Activated naive CD4-positive, alpha-beta T cell treated with anti-CD3 and anti-CD28 coated beads for 36 hours (primary cell): ENCODE measurements around the gene ZNF394. TPM values are rescaled to one million over a fixed set of nuclear protein-coding genes. Genes with fewer than 3 reads are reported as not detected.
"Not testable (repeated sequence)": the region's sequence is repeated elsewhere in the genome, so short reads cannot be mapped to it uniquely, and the experiment has no call there.

Source experiments
- CTCF ChIA-PET: fragments of 350-600 bp; sonication (Branson Sonifier 250); formaldehyde crosslinking; loops from one replicate; lab custom pipeline; 2021; ENCODE audit warnings: antibody characterized with exemption; lab: Charles Lee
- DNase-seq: peaks from one replicate; pipeline ENCODE4 v3.0.0-alpha.2; 2020
- H3K27ac Mint-ChIP-seq: one replicate; pipeline ENCODE4 v1.8.0; 2021; ENCODE audit warnings: mild to moderate bottlenecking, mixed read lengths
- H3K27me3 Mint-ChIP-seq: one replicate; pipeline ENCODE4 v1.8.0; 2021; ENCODE audit warnings: low read depth, mixed read lengths
- H3K36me3 Mint-ChIP-seq: one replicate; pipeline ENCODE4 v1.8.0; 2021; ENCODE audit warnings: low read depth, mixed read lengths
- H3K4me1 Mint-ChIP-seq: one replicate; pipeline ENCODE4 v1.8.0; 2021; ENCODE audit warnings: low read depth, mixed read lengths
- H3K4me3 Mint-ChIP-seq: one replicate; pipeline ENCODE4 v1.8.0; 2021; ENCODE audit warnings: mild to moderate bottlenecking, moderate library complexity, mixed read lengths
- H3K9me3 Mint-ChIP-seq: one replicate; pipeline ENCODE4 v1.8.0; 2021; ENCODE audit warnings: mixed read lengths
- intact Hi-C: fragments of 100-400 bp; cut with micrococcal nuclease; formaldehyde crosslinking; loops from one replicate; pipeline ENCODE4 v1.15.1; 2023
- total RNA-seq, 2 experiments: library from RNA; stranded (reverse); gene quantifications; one replicate each; pipeline ENCODE4 v1.2.3, GENCODE V29; 2021

Gene ZNF394
- total RNA-seq, 2 experiments from 2014 or later: 26.5 to 26.6 TPM

DNA sequence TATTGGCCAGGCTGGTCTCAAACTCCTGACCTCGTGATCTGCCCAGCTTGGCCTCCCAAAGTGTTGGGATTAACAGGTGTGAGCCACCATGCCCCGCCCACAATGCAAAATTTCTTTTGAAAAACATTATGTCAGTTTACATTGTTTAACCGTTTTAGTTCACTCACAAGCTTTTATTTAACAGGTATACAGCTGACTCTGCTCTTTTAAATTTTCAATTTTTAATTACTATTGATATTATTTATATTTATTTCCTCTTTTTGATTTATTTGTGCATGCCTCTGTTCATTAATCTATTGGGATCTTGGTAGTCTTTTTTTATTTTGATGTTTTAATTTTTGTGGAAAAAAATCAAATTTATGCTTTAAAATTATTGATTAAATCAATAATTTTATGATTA is 21.3 kb upstream of the ZNF394 start:
- intact Hi-C loops: loop anchor here (10.0 kb wide), 1 partner anchor 473 kb away; no protein-coding TSS in a partner anchor
- Mint-ChIP-seq H3K9me3 (no peaks in the 10 kb centered on the region), H3K27me3 (no peaks in the 10 kb centered on the region), H3K27ac (no peak overlapping the region), H3K36me3 (peaks cover 13% of the 10 kb centered on the region), H3K4me1 (no peaks in the 10 kb centered on the region), H3K4me3 (no peak overlapping the region)
- no peak for DNase-seq
- CTCF ChIA-PET: interaction anchor here (0.7 to 1.6 kb wide), 2 partner anchors 11 to 422 kb away, joined by 3 read pairs; no protein-coding TSS in a partner anchor

DNA sequence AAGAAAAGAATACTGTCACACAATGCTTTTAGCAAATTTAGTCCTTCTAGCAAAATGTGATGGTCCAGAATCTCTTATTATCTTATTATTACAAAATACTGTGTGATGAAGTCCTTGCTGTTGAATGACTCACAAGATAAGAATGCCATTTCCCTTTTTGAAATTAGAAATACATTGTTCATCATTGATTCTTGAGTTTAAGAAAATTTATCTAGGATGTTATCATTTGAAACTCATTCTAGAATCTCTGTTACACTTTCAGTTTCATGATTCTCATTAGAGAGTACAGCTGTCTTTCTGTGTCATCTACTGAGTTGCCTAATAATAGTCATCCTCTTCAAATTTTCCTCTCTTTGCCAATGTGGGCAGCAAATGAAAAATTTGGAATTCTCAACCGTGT is 14.0 kb upstream of the ZNF394 start:
- no peaks in the 10 kb centered on the region for H3K9me3 Mint-ChIP-seq
- peaks cover 15% of the 10 kb centered on the region for H3K36me3 Mint-ChIP-seq
- intact Hi-C loops: no loop called here
- peaks cover 10% of the 10 kb centered on the region for H3K4me1 Mint-ChIP-seq
- CTCF ChIA-PET: interaction anchor here (1.1 kb wide), 1 partner anchor 11 kb away, joined by 5 read pairs; no protein-coding TSS in a partner anchor
- H3K4me3 Mint-ChIP-seq: no peak overlapping the region
- no peaks in the 10 kb centered on the region for H3K27me3 Mint-ChIP-seq
- no peak overlapping the region for H3K27ac Mint-ChIP-seq
- no peak for DNase-seq

DNA sequence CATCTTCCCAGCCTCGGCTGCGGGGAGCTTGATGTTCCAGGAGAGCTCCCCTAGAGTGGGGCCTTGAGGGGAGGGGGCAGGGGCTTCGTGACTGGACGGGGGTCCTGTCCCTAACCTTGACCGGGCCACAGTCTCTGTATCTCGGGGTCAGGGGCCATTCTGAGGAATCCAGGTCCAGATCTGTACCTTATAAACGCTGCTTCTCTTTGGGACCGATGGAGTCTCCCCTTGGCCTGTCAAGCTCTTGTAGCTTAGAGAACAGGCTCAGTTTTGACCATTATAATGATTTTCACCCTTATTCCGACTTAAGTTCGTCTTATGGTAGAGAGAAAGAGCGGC is 5.2 kb upstream of the ZNF394 start:
- Mint-ChIP-seq H3K4me1 (peaks cover 26% of the 10 kb centered on the region), H3K27ac (peak overlapping the region; percentile 98), H3K36me3 (peaks cover 6% of the 10 kb centered on the region), H3K4me3 (peak overlapping the region; percentile 87), H3K27me3 (no peaks in the 10 kb centered on the region), H3K9me3 (no peaks in the 10 kb centered on the region)
- CTCF ChIA-PET: interaction anchor here (1.2 to 2.6 kb wide), 2 partner anchors 52 to 414 kb away, joined by 3 to 5 read pairs; partner anchors contain the start of genes TRIM4 and ZNF655
- no peak for DNase-seq
- intact Hi-C loops: loop anchor here (1.0 to 2.0 kb wide), 4 partner anchors 47 to 414 kb away; partner anchors contain the start of genes BUD31, CPSF4, FAM200A and PDAP1

DNA sequence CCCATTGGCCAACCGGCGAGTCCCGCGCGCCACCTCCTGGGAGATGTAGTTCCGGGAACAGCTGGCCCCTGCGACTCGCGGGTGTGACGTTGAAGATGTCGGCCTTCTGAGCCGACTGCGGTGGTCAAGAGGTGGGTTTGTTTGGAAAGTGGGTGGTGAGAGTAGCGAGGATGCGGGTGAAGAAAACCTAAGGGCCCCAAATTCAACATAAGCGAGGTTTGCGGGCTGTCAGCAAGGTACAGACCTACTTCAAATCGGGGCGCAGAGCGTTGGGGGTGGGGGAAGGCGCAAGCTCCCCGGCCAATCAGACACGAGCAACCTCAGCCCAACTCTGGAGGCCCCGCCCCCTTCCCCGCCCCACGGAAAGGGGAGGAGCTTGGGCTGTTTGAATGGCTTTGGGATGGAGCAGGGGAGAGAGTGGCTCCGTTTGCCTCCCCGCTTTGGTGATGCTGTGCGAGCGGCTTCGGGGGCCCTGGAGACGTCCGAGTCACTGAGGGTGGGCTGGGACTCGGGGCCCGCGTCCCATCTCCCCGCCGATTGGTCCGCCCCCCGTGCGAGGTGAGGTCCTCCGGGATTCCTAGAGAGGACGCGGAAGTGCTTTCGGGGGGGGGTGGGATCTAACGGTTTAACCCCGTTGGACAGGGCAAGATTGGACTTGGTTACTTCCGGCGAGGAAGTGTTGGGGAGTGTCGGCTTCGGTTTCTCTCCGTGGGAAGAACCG is 4.7 kb upstream of the ZNF394 start, which contains the start of gene ZKSCAN5:
Gene ZKSCAN5 (plus strand): TSS at position 60 of the 721 bp plus-strand sequence. CDS start 1,383 bp downstream, outside the sequence.
- no peaks in the 10 kb centered on the region for H3K27me3 Mint-ChIP-seq
- CTCF ChIA-PET: interaction anchor here (0.9 to 2.6 kb wide), 3 partner anchors 21 to 191 kb away, joined by 3 to 5 read pairs (median 3); partner anchors contain the start of gene ZNF655
- H3K36me3 Mint-ChIP-seq: peaks cover 10% of the 10 kb centered on the region
- intact Hi-C loops: loop anchor here (1.0 to 5.0 kb wide), 8 partner anchors 32 to 518 kb away; partner anchors contain the start of genes BUD31, CPSF4, FAM200A and PDAP1
- H3K27ac Mint-ChIP-seq: peak within 1 kb of the TSS; percentile 98
- H3K9me3 Mint-ChIP-seq: no peaks in the 10 kb centered on the region
- peak within 1 kb of the TSS; percentile 87 for H3K4me3 Mint-ChIP-seq
- DNase-seq: peak; percentile 98
- H3K4me1 Mint-ChIP-seq: peaks cover 25% of the 10 kb centered on the region

DNA sequence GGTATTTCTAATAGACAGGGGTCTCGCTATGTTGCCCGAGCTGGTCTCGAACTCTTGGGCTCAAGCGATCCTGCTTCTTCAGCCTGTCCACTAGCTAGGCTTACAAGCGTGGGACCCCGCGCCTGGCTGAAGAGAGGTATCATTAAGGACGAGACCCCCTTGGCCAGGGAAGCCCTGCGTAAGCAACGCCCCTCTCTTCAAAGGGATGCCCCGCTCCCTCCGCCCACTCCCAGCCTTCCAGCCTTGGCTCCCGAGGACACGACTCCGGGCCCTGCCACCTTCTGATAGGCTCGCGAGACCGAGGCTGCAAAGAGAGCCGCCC is 4.2 kb upstream of the ZNF394 start:
- DNase-seq: no peak

DNA sequence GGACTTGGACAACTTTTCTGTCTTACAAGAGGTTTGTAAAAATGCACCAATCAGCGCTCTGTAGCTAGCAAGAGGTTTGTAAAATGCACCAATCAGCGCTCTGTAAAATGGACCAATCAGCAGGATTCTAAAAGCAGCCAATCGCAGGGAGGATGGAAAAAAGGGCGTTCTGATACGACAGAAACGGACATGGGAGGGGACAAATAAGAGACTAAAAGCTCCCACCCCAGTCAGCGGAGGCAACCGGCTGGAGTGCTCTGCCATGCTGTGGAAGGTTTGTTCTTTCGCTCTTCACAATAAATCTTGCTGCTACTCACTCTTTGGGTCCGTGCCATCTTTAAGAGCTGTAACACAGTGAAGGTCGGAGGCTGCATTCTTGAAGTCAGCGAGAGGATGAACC is 1.2 kb upstream of the ZNF394 start:
- H3K4me3 Mint-ChIP-seq: peak overlapping the region; percentile 99
- CTCF ChIA-PET: interaction anchor here (0.5 to 1.0 kb wide), 3 partner anchors 10 to 434 kb away, joined by 3 to 6 read pairs (median 3); no protein-coding TSS in a partner anchor
- H3K4me1 Mint-ChIP-seq: peaks cover 30% of the 10 kb centered on the region
- DNase-seq, H3K27me3 Mint-ChIP-seq, H3K9me3 Mint-ChIP-seq: not testable (repeated sequence)
- intact Hi-C loops: loop anchor here (5.0 kb wide), 1 partner anchor 521 kb away; no protein-coding TSS in a partner anchor
- H3K36me3 Mint-ChIP-seq: peaks cover 25% of the 10 kb centered on the region
- peak overlapping the region; percentile 99 for H3K27ac Mint-ChIP-seq

More for the DNA sequence above, 4.2 kb upstream of the ZNF394 start:
- H3K4me3 Mint-ChIP-seq: peak overlapping the region; percentile 87
- peak overlapping the region; percentile 98 for H3K27ac Mint-ChIP-seq
- H3K27me3 Mint-ChIP-seq: no peaks in the 10 kb centered on the region
- H3K9me3 Mint-ChIP-seq: no peaks in the 10 kb centered on the region
- H3K4me1 Mint-ChIP-seq: peaks cover 24% of the 10 kb centered on the region
- intact Hi-C loops: loop anchor here (1.0 to 5.0 kb wide), 7 partner anchors 32 to 518 kb away; partner anchors contain the start of genes BUD31, CPSF4, PDAP1 and PTCD1
- CTCF ChIA-PET: interaction anchor here (0.9 to 2.6 kb wide), 4 partner anchors 22 to 191 kb away, joined by 3 to 5 read pairs (median 3); partner anchors contain the start of gene ZNF655
- peaks cover 12% of the 10 kb centered on the region for H3K36me3 Mint-ChIP-seq

DNA sequence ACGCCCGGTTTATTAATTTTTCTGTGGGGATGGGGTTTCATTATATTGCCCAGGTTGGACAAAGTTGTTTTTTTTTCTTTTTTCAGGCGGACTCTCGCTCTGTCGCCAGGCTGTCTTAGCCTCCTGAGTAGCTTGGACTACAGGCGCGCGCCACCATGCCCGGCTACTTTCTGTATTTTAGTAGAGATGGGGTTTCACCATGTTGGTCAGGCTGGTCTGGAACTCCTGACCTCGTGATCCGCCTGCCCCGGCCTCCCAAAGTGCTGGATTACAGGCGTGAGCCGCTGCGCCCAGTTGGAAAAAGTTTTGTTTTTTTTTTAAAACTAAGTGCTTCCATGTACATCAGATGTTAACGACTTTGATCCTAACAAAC is 542 bp upstream of the ZNF394 start:
- Mint-ChIP-seq H3K27me3 (no peaks in the 10 kb centered on the region), H3K4me3 (peak overlapping the region; percentile 99), H3K4me1 (peaks cover 26% of the 10 kb centered on the region), H3K36me3 (peaks cover 29% of the 10 kb centered on the region), H3K9me3 (no peaks in the 10 kb centered on the region), H3K27ac (peak overlapping the region; percentile 99)
- intact Hi-C loops: loop anchor here (1.0 to 5.0 kb wide), 3 partner anchors 52 to 522 kb away; partner anchors contain the start of genes FAM200A and ZSCAN25
- no peak for DNase-seq
- CTCF ChIA-PET: interaction anchor here (0.5 to 0.8 kb wide), 2 partner anchors 15 to 435 kb away, joined by 3 to 6 read pairs; no protein-coding TSS in a partner anchor

DNA sequence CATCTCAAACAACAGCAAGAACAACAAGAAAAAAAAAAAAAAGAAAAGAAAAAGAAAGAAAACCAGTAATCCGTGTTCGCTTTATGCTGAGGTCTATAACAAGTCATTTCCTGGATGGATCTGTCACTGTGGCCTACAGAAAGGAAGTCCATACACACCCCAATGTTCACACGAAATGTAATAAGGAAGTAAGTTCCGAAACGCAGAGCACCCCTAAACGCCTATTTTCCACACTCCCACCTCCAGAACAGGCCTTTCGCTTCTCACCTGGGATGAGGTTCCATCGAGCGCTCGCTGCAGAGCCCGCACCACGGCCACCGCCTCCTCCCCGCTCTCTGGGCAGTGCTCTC is 735 bp downstream of the ZNF394 start:
- CTCF ChIA-PET: no interaction called here

DNA sequence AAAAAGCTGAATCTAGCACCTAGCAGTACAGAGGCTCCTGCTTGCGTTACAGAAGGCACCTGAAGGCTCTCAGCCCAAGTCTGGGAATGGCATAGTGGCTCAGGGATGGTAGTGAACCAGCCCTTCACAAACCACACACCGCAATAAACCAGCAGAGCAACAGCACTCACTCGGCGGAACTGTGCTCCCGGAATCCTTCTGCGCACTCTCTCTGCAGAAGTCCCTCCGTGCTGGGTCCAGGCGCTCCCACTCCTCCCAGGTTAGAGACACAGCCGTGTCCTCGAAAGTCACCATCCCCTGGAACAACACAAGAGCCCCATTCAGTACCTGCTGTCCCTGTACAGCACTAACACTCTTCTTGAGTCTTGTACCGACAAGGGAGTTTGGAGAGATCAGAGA is 1.5 kb downstream of the ZNF394 start:
- Mint-ChIP-seq H3K36me3 (peaks cover 49% of the 10 kb centered on the region), H3K4me1 (peaks cover 23% of the 10 kb centered on the region), H3K27me3 (no peaks in the 10 kb centered on the region), H3K27ac (peak overlapping the region; percentile 99), H3K4me3 (peak overlapping the region; percentile 99), H3K9me3 (peaks cover 10% of the 10 kb centered on the region)
- CTCF ChIA-PET: interaction anchor here (0.6 kb wide), 1 partner anchor 28 kb away, joined by 4 read pairs; no protein-coding TSS in a partner anchor
- intact Hi-C loops: no loop called here
- DNase-seq: no peak

More for the DNA sequence above, 735 bp downstream of the ZNF394 start:
- H3K4me1 Mint-ChIP-seq: peaks cover 23% of the 10 kb centered on the region
- DNase-seq: no peak
- H3K36me3 Mint-ChIP-seq: peaks cover 41% of the 10 kb centered on the region
- peak overlapping the region; percentile 99 for H3K4me3 Mint-ChIP-seq
- peak overlapping the region; percentile 99 for H3K27ac Mint-ChIP-seq
- intact Hi-C loops: loop anchor here (1.0 kb wide), 1 partner anchor 27 kb away; the partner anchor contains the start of gene ZNF789
- no peaks in the 10 kb centered on the region for H3K27me3 Mint-ChIP-seq
- peaks cover 2% of the 10 kb centered on the region for H3K9me3 Mint-ChIP-seq

DNA sequence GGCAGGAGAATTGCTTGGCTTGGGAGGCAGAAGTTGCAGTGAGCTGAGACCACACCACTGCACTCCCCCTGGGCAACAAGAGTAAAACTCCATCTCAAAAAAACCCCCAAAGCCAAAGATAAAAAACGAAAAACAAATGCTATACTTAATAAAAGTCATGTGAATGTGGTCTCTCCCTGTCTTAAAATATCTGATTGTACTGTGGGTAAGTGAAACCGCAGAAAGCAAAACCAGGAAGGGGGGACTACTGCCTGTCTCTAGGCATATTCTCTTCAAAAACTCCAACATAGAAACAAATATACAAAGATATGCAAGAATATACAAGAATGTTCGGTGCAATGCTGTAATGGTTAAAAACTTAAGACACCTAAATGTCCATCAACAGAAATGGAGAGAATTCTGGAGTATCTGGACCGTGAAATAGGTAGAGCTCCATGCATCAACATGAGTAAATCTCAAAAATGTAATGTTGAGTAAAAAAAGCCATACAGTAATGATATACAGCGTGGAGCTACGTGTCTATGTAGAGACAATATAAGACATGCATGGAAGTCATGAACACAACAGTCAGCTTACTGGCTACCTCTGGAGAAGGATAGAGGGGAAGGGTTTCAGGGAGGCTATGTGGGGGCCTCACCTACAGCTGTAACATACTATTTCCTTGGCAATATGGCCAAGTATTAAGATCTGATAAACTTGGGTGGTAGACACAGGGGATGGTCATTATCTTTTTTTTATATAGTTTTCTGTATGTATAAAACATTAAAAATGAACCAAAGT is 2.1 kb downstream of the ZNF394 start:
- Mint-ChIP-seq H3K4me3 (peak overlapping the region; percentile 99), H3K27ac (peak overlapping the region; percentile 79), H3K27me3 (no peaks in the 10 kb centered on the region), H3K4me1 (peaks cover 23% of the 10 kb centered on the region), H3K36me3 (peaks cover 55% of the 10 kb centered on the region), H3K9me3 (peaks cover 15% of the 10 kb centered on the region)
- CTCF ChIA-PET: interaction anchor here (0.6 kb wide), 2 partner anchors 29 to 54 kb away, joined by 3 to 4 read pairs; partner anchors contain the start of gene FAM200A
- intact Hi-C loops: no loop called here
- DNase-seq: no peak

DNA sequence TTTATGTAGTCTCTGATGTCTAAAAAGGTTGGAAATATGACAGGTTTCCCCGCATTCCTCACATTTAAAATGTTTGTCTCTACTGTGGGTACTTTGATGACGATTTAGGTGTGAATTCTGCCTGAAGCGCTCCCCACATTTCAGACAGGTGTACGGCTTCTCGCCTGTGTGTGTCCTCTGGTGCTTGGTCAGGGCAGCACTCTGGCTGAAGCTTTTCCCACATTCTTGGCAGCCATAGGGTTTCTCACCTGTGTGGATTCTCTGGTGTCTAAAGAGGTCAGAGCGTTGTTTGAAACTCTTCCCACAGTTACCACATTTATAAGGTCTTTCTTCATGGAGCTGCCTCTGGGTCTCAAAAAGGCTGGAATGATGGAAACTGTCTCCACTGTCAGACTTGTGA is 6.3 kb downstream of the ZNF394 start:
- Mint-ChIP-seq H3K4me3 (no peak overlapping the region), H3K4me1 (peaks cover 15% of the 10 kb centered on the region), H3K9me3 (peaks cover 18% of the 10 kb centered on the region), H3K36me3 (peaks cover 70% of the 10 kb centered on the region), H3K27me3 (no peaks in the 10 kb centered on the region), H3K27ac (no peak overlapping the region)
- CTCF ChIA-PET: no interaction called here
- intact Hi-C loops: no loop called here
- no peak for DNase-seq

DNA sequence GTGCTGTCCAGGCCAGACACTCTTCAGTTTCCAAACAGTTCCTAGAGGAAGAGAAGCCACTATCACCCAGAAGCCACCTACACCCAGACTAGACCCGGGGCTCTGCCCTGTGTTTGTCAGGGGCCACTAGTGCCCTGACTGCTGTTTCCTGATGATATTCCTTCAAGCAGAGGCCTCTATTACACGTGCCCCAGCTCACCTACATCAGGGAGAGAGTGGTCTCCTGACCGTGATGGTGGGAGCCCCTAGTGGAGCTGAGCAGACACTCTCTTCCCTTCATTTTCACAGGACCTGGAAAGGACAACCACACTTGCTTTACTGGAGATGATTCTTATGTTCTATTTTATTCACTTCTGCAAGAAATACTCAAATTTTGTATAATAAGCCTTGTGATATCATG is 9.2 kb downstream of the ZNF394 start:
- intact Hi-C loops: no loop called here
- Mint-ChIP-seq H3K27ac (peak overlapping the region; percentile 8), H3K36me3 (peaks cover 64% of the 10 kb centered on the region), H3K27me3 (no peaks in the 10 kb centered on the region), H3K9me3 (peaks cover 18% of the 10 kb centered on the region), H3K4me1 (no peaks in the 10 kb centered on the region), H3K4me3 (no peak overlapping the region)
- CTCF ChIA-PET: no interaction called here
- DNase-seq: no peak
